ENCODE measurements around the gene PFKL. TPM values are rescaled to one million over a fixed set of nuclear protein-coding genes. Genes with fewer than 3 reads are reported as not detected.
A peak's percentile ranks its signal among the peaks of the same experiment; 100 is the strongest.

The PFKL gene
- total RNA-seq, 1 experiment from 2014 or later, result 90.2 TPM

- no peak overlapping the region for H3K4me3 Mint-ChIP-seq (ENCODE audit: unreplicated experiment)
- no peak overlapping the region for H3K27ac Mint-ChIP-seq (ENCODE audit: low read depth, unreplicated experiment)
- CTCF ChIA-PET, result interaction anchor here (0.6 to 1.4 kb wide), 2 partner anchors 10 to 127 kb away, joined by 3 to 6 read pairs; no protein-coding TSS in a partner anchor
- H3K4me1 Mint-ChIP-seq (ENCODE audit: insufficient read depth, unreplicated experiment), result peaks cover 10% of the 10 kb centered on the region
- intact Hi-C loops (cut with micrococcal nuclease), result no loop called here
- POLR2A ChIA-PET, result no interaction called here
- TF ChIP-seq CTCF (IDR thresholded peaks at IDR 0.05; ENCODE audit: unreplicated experiment), result no peak
- no TSS peak for BruUV-seq (replicated peaks)
- no peaks in the 10 kb centered on the region for H3K36me3 Mint-ChIP-seq (ENCODE audit: insufficient read depth, unreplicated experiment)
- DNase-seq (ENCODE audit: unreplicated experiment), result no peak
- peaks cover 28% of the 10 kb centered on the region for H3K27me3 Mint-ChIP-seq (ENCODE audit: insufficient read depth, unreplicated experiment)
- no peaks in the 10 kb centered on the region for H3K9me3 Mint-ChIP-seq (ENCODE audit: unreplicated experiment)
Measured at GRCh38 chr21:44258056-44258725, 41.7 kb upstream of the PFKL start.

GRCh38 chr21:44259082-44259705 lies 40.7 kb upstream of the PFKL start:
- Mint-ChIP-seq H3K4me1 (ENCODE audit: insufficient read depth, unreplicated experiment) (peaks cover 10% of the 10 kb centered on the region), H3K9me3 (ENCODE audit: unreplicated experiment) (no peaks in the 10 kb centered on the region), H3K27me3 (ENCODE audit: insufficient read depth, unreplicated experiment) (peaks cover 28% of the 10 kb centered on the region), H3K4me3 (ENCODE audit: unreplicated experiment) (no peak overlapping the region), H3K36me3 (ENCODE audit: insufficient read depth, unreplicated experiment) (no peaks in the 10 kb centered on the region), H3K27ac (ENCODE audit: low read depth, unreplicated experiment) (no peak overlapping the region)
- BruUV-seq (replicated peaks), result no TSS peak
- DNase-seq (ENCODE audit: unreplicated experiment), result peak; percentile 77
- intact Hi-C loops (cut with micrococcal nuclease), result no loop called here
- ChIA-PET CTCF (interaction anchor here (1.4 kb wide), 1 partner anchor 9 kb away, joined by 6 read pairs; no protein-coding TSS in a partner anchor), POLR2A (no interaction called here)
- no peak for TF ChIP-seq CTCF (IDR thresholded peaks at IDR 0.05; ENCODE audit: unreplicated experiment)

GRCh38 chr21:44260066-44260465 lies 39.8 kb upstream of the PFKL start:
- Mint-ChIP-seq H3K27me3 (ENCODE audit: insufficient read depth, unreplicated experiment) (peaks cover 28% of the 10 kb centered on the region), H3K27ac (ENCODE audit: low read depth, unreplicated experiment) (no peak overlapping the region), H3K4me1 (ENCODE audit: insufficient read depth, unreplicated experiment) (peaks cover 10% of the 10 kb centered on the region), H3K4me3 (ENCODE audit: unreplicated experiment) (no peak overlapping the region), H3K9me3 (ENCODE audit: unreplicated experiment) (no peaks in the 10 kb centered on the region), H3K36me3 (ENCODE audit: insufficient read depth, unreplicated experiment) (no peaks in the 10 kb centered on the region)
- intact Hi-C loops (cut with micrococcal nuclease), result no loop called here
- BruUV-seq (replicated peaks), result no TSS peak
- TF ChIP-seq CTCF (IDR thresholded peaks at IDR 0.05; ENCODE audit: unreplicated experiment), result no peak
- ChIA-PET CTCF (no interaction called here), POLR2A (no interaction called here)
- DNase-seq (ENCODE audit: unreplicated experiment), result no peak

- intact Hi-C loops (cut with micrococcal nuclease), result no loop called here
- Mint-ChIP-seq H3K27ac (ENCODE audit: low read depth, unreplicated experiment) (no peak overlapping the region), H3K27me3 (ENCODE audit: insufficient read depth, unreplicated experiment) (peaks cover 28% of the 10 kb centered on the region), H3K4me3 (ENCODE audit: unreplicated experiment) (no peak overlapping the region), H3K4me1 (ENCODE audit: insufficient read depth, unreplicated experiment) (peaks cover 10% of the 10 kb centered on the region), H3K36me3 (ENCODE audit: insufficient read depth, unreplicated experiment) (no peaks in the 10 kb centered on the region), H3K9me3 (ENCODE audit: unreplicated experiment) (no peaks in the 10 kb centered on the region)
- ChIA-PET CTCF (no interaction called here), POLR2A (no interaction called here)
- TF ChIP-seq CTCF (IDR thresholded peaks at IDR 0.05; ENCODE audit: unreplicated experiment), result no peak
- no peak for DNase-seq (ENCODE audit: unreplicated experiment)
- BruUV-seq (replicated peaks), result no TSS peak
Measured at GRCh38 chr21:44260791-44261631, 38.8 kb upstream of the PFKL start.
